ENCODE data around the gene RIMBP2.

GRCh38 chr12:130748786-130749185 is 32.7 kb upstream of the RIMBP2 start:
- no peak for TF ChIP-seq CTCF (IDR thresholded peaks at IDR 0.05; ENCODE audit: insufficient read depth, low read length)
- TF ChIP-seq REST (IDR thresholded peaks at IDR 0.05; ENCODE audit: insufficient replicate concordance, low read depth): no peak
- TF ChIP-seq GABPA (IDR thresholded peaks at IDR 0.05; ENCODE audit: low read depth): no peak

All from HL-60 (cell line).